Spleen (tissue), 11 donors: ENCODE data around the gene CCDC92B. TPM values are rescaled to one million over a fixed set of nuclear protein-coding genes. Genes with fewer than 3 reads are reported as not detected.
A peak's percentile ranks its signal among the peaks of the same experiment; 100 is the strongest.

Source experiments
- DNase-seq: peaks from one replicate; pipeline ENCODE4 v3.0.0-alpha.2; 2020
- H3K27ac ChIP-seq, 8 donors: fragments of 200-600 bp; sonication (generic) in 7 of 8; 1 replicate in 4 of 8; 2 replicates in 4 of 8; pipeline versions ENCODE4 v1.5.0 to v1.8.0; 2016 to 2021; ENCODE audit warnings: inconsistent platforms in 4 of 8, mild to moderate bottlenecking in 4 of 8, moderate library complexity in 1 of 8
- H3K27me3 ChIP-seq, 7 donors: fragments of 200-600 bp; sonication (generic) in 6 of 7; replicated peaks in 1 of 7; 1 replicate in 4 of 7; 2 replicates in 3 of 7; pipeline versions ENCODE4 v1.5.0 to v1.8.0; 2016 to 2021; ENCODE audit warnings: inconsistent platforms in 3 of 7, mild to moderate bottlenecking in 1 of 7
- H3K36me3 ChIP-seq, 6 donors: fragments of 200-600 bp; sonication (generic) in 5 of 6; 1 replicate in 4 of 6; 2 replicates in 2 of 6; pipeline versions ENCODE4 v1.5.0 to v1.8.0; 2016 to 2021; ENCODE audit warnings: inconsistent platforms in 2 of 6
- H3K4me1 ChIP-seq, 6 donors: fragments of 200-600 bp; sonication (generic) in 5 of 6; 1 replicate in 3 of 6; 2 replicates in 3 of 6; pipeline versions ENCODE4 v1.5.0 to v1.8.0; 2016 to 2021; ENCODE audit warnings: inconsistent platforms in 3 of 6
- H3K4me3 ChIP-seq, 8 donors: fragments of 200-600 bp; sonication (generic) in 7 of 8; 1 replicate in 4 of 8; 2 replicates in 4 of 8; pipeline versions ENCODE4 v1.5.0 to v1.8.0; 2016 to 2021; ENCODE audit warnings: inconsistent platforms in 4 of 8, mild to moderate bottlenecking in 4 of 8, moderate library complexity in 2 of 8
- H3K9me3 ChIP-seq, 8 donors: fragments of 200-600 bp; sonication (generic) in 7 of 8; 1 replicate in 4 of 8; 2 replicates in 4 of 8; pipeline versions ENCODE4 v1.5.0 to v1.8.0; 2016 to 2021; ENCODE audit warnings: inconsistent platforms in 4 of 8
- POLR2A ChIP-seq, 3 donors: fragments of 450-650 bp; IDR thresholded peaks; one replicate each; pipeline ENCODE4 v1.5.1; 2017; ENCODE audit warnings: antibody characterized with exemption in 3 of 3, mild to moderate bottlenecking in 1 of 3
- POLR2AphosphoS5 ChIP-seq, 3 donors: sonication (generic); formaldehyde crosslinking; IDR thresholded peaks; one replicate each; pipeline ENCODE4 v1.5.1; 2017; ENCODE audit warnings: antibody characterized with exemption in 3 of 3
- WGBS, 5 donors: extraction: QIAGEN DNeasy Blood & Tissue Kit in 3 of 5; methylation state at CpG; one replicate each; pipeline versions ENCODE4 v1.1.5 to v1.1.7; 2013 to 2018; 5-methylcytosine and 5-hydroxymethylcytosine counted together
- intact Hi-C: fragments of 100-400 bp; cut with DNase I; formaldehyde crosslinking; loops from one replicate; pipeline ENCODE4 v1.15.0; 2023; ENCODE audit warnings: low total_unique reads
- polyA plus RNA-seq, 3 donors: library from polyadenylated mRNA; stranded (reverse); fragments of 200-250 nt; gene quantifications; one replicate each; pipeline ENCODE4 v1.2.1, GENCODE V29; 2013
- total RNA-seq, 7 donors: library from RNA; depleted of rRNA in 3 of 7; stranded (reverse); fragments of >200 nt in 3 of 7; fragmentation: NEBNext Ultra II Directional in 4 of 7; extraction: Animal tissue kit (Norgen Biotek cat#: 25700) in 4 of 7; gene quantifications; one replicate each; pipeline versions ENCODE4 v1.1.0 to v1.2.1, GENCODE V29; 2016 to 2021
- TF ChIP-seq, protein P1 (sequence below), 11 experiments: fragments of 200-600 bp in 7 of 11; fragments of 450-650 bp in 4 of 11; sonication (generic) in 4 of 11; IDR thresholded peaks in 8 of 11; conservative IDR thresholded peaks in 3 of 11; 1 replicate in 7 of 11; 2 replicates in 4 of 11; pipeline versions ENCODE4 v1.4.0 to v1.8.0; 2016 to 2021; ENCODE audit warnings: antibody characterized with exemption in 11 of 11, inconsistent platforms in 4 of 11, mild to moderate bottlenecking in 1 of 11
- donor health status: healthy with polysubstance abuse.
- donor health status: DM: no; HTN: no; CAD: no; lungs with moderate emphysema.
- donor health status: DM: no; HTN: no; CAD: no.
- donor health status: Bipolar disorder and iron deficiency.
- donor health status: healthy.
- donor health status: DM: no; HTN: no; CAD: no.
- donor health status: DM: yes; HTN: yes; CAD: no.

CCDC92B gene
- total and polyA plus RNA-seq, 10 donors, result 0.03 to 0.26 (median 0.20) TPM; not detected in 3

DNA sequence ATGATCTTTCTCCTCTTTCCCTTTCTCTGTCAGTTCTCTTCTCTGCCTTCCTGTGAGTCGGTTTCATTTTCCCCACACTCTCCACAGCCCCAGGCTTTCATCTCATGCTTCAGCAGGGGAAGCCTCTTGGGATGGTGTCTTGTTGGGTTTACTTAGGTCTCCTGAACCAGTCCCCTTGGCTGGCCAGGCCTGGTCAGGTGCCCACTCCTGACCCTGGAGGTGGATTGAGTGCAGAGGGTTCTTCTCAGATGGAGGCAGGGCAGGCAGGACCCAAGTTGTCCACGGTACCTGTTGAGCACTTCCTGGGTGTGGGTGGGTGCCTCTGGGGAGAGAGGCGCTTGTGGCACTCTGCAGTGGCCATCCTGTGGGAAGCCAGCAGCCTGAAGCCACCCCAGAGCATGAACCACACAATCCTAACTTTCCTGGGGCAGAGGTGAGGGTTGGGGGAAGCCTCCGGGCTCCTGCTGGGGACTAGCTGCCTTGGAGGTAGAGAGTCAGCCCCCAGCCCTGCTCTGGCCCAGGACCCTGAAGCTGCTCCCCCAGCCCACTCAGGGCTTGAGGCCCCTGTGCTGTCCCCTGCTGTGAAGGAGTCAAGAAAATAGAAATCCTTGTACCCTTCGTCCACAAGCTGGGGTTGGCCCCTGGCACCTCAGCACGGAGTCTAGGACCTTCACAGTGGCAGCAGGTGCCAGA is 44.8 kb upstream of the CCDC92B start:
- TF ChIP-seq POLR2AphosphoS5 (IDR thresholded peaks at IDR 0.05) (no peak), POLR2A (IDR thresholded peaks at IDR 0.05) (no peak)
- TF ChIP-seq, protein P1, sequence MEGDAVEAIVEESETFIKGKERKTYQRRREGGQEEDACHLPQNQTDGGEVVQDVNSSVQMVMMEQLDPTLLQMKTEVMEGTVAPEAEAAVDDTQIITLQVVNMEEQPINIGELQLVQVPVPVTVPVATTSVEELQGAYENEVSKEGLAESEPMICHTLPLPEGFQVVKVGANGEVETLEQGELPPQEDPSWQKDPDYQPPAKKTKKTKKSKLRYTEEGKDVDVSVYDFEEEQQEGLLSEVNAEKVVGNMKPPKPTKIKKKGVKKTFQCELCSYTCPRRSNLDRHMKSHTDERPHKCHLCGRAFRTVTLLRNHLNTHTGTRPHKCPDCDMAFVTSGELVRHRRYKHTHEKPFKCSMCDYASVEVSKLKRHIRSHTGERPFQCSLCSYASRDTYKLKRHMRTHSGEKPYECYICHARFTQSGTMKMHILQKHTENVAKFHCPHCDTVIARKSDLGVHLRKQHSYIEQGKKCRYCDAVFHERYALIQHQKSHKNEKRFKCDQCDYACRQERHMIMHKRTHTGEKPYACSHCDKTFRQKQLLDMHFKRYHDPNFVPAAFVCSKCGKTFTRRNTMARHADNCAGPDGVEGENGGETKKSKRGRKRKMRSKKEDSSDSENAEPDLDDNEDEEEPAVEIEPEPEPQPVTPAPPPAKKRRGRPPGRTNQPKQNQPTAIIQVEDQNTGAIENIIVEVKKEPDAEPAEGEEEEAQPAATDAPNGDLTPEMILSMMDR (IDR thresholded peaks at IDR 0.05 in 8 of 11, conservative IDR thresholded peaks at IDR 0.05 in 3 of 11), result no peak
- peak; percentile 77 for DNase-seq
- Histone ChIP-seq H3K36me3 (no peaks in the 10 kb centered on the region), H3K4me1 (peaks cover 25 to 96% (median 79%) of the 10 kb centered on the region in 6 donors), H3K27ac (peak overlapping the region in 7 of 8 donors; percentile 5 to 89 (median 65)), H3K4me3 (peak overlapping the region in 1 of 8 donors; percentile 32), H3K9me3 (no peaks in the 10 kb centered on the region), H3K27me3 (peaks cover 0 to 93% (median 11%) of the 10 kb centered on the region in 7 donors)
- intact Hi-C loops, result no loop called here
- 51 to 63% (median 60%) methylated on average over 5 to 6 of the region's 6 CpGs for WGBS, 5 donors

DNA sequence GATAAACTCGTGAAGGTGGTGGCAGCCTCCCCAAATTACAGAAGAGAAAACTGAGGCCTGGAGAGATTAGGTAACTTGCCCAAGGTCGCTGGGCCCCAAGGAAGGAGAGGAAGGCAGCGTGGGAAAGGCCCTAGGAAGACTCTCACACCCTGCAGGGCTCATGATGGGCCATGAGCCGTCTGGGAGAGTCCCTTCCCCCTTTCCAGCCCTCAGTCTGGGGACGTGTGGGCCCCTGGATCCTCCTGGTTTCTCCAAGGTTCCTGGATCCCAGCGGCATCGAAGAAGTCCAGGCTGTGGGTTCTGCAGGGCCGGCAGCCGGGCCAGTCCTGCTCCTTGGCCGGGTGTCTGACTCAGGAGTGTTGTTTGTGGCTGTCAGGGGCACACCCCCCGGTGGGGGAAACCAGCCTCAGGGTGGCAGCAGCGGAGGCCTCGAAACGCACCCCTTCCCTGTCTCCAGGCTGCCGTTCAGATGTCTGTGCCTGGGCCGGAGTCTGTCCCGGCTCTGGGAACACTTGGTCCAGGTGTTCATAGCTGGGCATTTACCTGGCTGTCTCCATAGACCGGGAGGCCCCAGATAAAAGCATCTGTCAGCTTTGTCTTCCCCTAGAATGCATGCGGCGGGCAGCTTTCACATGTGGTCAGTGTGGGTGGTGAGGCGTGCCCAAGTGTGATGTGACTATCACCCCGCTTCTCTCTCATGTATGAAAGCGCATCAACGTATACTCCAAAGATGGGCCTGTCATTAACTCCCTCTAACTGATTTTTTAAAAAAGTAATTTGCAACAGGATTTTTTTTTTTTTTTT is 43.1 kb upstream of the CCDC92B start:
- Histone ChIP-seq H3K9me3 (no peaks in the 10 kb centered on the region), H3K36me3 (no peaks in the 10 kb centered on the region), H3K27ac (peak overlapping the region in 7 of 8 donors; percentile 33 to 89 (median 76)), H3K4me1 (peaks cover 25 to 79% (median 69%) of the 10 kb centered on the region in 6 donors), H3K27me3 (peaks cover 0 to 77% (median 11%) of the 10 kb centered on the region in 7 donors), H3K4me3 (peak overlapping the region in 1 of 8 donors; percentile 37)
- peak; percentile 83 for DNase-seq
- intact Hi-C loops, result no loop called here
- TF ChIP-seq POLR2A (IDR thresholded peaks at IDR 0.05) (no peak), POLR2AphosphoS5 (IDR thresholded peaks at IDR 0.05) (no peak)
- TF ChIP-seq, protein P1 (IDR thresholded peaks at IDR 0.05 in 8 of 11, conservative IDR thresholded peaks at IDR 0.05 in 3 of 11), result no peak
- 35 to 44% (median 38%) methylated on average over 14 to 24 of the region's 24 CpGs for WGBS, 5 donors

DNA sequence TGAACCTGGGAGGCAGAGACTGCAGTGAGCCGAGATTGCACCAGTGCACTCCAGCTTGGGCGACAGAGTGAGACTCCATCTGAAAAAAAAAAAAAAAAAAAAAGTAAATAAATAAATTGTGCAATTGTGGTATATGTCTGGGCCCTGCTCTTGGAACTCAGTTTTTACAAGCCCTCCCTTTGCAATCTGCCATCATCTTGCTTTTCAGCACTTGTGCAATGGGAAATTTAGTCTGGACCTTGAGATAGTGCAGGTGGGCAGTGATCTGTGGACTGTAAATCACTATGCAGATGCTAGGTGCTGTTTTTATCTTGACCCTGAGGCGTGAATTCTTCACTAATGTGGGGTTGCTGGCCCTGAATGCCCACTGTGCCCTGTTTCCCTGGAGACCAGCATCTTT is 40.2 kb upstream of the CCDC92B start:
- Histone ChIP-seq H3K4me3 (no peak overlapping the region), H3K9me3 (no peaks in the 10 kb centered on the region), H3K27me3 (peaks cover 0 to 48% (median 11%) of the 10 kb centered on the region in 7 donors), H3K4me1 (peaks cover 19 to 68% (median 52%) of the 10 kb centered on the region in 6 donors), H3K27ac (no peak overlapping the region), H3K36me3 (no peaks in the 10 kb centered on the region)
- intact Hi-C loops, result loop anchor here (5.0 kb wide), 1 partner anchor 223 kb away; no protein-coding TSS in a partner anchor
- 33 to 62% (median 43%) methylated on average over 3 of the region's 3 CpGs for WGBS, 5 donors
- no peak for DNase-seq
- TF ChIP-seq POLR2AphosphoS5 (IDR thresholded peaks at IDR 0.05), result no peak
- TF ChIP-seq, protein P1 (IDR thresholded peaks at IDR 0.05 in 8 of 11, conservative IDR thresholded peaks at IDR 0.05 in 3 of 11), result no peak
- TF ChIP-seq POLR2A (IDR thresholded peaks at IDR 0.05), result no peak
